ENCODE measurements around the gene HAPLN2.

The HAPLN2 gene

DNA sequence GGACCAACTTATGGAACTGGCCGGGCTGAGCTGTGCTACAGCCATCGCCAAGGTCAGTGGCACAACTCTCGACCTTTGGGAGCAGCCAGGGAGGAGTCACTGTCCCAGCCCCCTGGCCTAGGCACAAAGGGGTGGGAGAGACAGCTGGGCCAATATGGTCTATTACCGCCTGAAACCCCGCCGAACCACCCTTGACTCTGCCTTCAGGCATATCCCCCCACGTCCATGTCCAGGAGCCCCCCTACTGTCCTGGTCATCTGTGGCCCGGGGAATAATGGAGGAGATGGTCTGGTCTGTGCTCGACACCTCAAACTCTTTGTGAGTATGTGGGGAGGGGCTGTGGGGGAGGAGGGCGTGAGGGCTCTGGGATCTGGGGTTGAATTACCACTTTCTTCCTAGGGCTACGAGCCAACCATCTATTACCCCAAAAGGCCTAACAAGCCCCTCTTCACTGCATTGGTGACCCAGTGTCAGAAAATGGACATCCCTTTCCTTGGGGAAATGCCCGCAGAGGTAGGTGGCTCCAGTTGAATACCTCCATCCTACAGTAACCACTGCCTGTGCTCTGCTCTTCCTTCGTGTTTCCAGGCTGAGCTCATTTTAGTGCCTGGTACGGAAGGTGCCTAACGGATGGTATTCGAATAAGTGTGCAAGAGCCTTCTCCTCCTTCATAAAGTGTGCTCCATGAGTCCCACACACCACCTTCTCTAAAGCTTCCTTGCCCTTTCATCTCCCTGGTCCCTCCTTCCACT lies 26.9 kb upstream of the HAPLN2 start:
- in situ Hi-C loops (cut with HindIII; ENCODE audit: low sequenced_read_pairs), result no loop called here

DNA sequence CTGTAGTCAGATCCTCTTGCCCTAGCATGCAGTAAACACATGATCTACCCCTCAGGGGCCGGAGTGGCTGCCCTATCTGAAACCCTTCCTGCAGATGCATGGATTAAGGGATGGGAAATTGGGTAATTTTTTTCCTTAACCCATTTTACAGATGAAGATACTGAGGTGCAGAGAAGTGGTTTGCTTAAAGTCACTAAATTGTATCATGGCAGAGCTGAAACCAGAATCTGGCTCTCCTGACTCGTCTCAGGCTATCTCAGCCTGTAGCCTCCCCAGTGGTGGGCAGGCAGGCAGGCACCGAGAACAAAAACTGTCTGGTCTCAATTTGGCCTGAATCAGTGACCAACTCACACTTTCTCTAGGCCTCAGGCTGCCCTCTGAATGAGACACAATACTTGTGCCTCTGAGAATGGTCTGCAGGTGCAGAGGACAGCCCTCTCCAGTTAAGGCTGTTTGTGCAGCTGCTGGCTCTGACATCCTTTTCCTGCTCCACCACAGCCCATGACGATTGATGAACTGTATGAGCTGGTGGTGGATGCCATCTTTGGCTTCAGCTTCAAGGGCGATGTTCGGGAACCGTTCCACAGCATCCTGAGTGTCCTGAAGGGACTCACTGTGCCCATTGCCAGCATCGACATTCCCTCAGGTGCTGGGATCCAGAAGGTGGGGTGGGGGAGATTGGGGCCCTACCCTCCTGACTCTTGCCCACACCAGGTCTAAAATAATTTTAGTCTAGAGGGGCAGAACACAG lies 26.1 kb upstream of the HAPLN2 start:
- in situ Hi-C loops (cut with HindIII; ENCODE audit: low sequenced_read_pairs), result no loop called here
- TF ChIP-seq, protein P1, sequence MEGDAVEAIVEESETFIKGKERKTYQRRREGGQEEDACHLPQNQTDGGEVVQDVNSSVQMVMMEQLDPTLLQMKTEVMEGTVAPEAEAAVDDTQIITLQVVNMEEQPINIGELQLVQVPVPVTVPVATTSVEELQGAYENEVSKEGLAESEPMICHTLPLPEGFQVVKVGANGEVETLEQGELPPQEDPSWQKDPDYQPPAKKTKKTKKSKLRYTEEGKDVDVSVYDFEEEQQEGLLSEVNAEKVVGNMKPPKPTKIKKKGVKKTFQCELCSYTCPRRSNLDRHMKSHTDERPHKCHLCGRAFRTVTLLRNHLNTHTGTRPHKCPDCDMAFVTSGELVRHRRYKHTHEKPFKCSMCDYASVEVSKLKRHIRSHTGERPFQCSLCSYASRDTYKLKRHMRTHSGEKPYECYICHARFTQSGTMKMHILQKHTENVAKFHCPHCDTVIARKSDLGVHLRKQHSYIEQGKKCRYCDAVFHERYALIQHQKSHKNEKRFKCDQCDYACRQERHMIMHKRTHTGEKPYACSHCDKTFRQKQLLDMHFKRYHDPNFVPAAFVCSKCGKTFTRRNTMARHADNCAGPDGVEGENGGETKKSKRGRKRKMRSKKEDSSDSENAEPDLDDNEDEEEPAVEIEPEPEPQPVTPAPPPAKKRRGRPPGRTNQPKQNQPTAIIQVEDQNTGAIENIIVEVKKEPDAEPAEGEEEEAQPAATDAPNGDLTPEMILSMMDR (IDR thresholded peaks at IDR 0.05; ENCODE audit: low read depth, low read length), result no peak
- H3K4me3 ChIP-seq (ENCODE audit: low read depth, low read length), result no peak overlapping the region
- no peak for DNase-seq (ENCODE audit: low read depth, low spot score)

More for the DNA sequence above, 26.9 kb upstream of the HAPLN2 start:
- no peak for DNase-seq (ENCODE audit: low read depth, low spot score)
- TF ChIP-seq, protein P1 (IDR thresholded peaks at IDR 0.05; ENCODE audit: low read depth, low read length), result no peak
- peak overlapping the region; percentile 76 for H3K4me3 ChIP-seq (ENCODE audit: low read depth, low read length)

DNA sequence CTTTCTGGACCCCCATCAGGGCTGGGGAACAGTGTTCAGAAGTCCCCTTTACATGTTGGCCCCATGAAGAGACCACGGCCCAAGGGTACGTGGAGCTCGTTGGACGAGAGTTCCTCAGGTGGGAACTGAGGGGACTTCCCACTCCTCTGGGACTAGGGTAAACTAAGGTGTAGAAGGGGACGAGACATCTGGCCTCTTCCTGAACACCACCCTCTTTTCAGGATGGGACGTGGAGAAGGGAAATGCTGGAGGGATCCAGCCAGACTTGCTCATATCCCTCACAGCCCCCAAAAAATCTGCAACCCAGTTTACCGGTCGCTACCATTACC lies 25.6 kb upstream of the HAPLN2 start:
- in situ Hi-C loops (cut with HindIII; ENCODE audit: low sequenced_read_pairs), result no loop called here
- no peak for DNase-seq (ENCODE audit: low read depth, low spot score)
- H3K4me3 ChIP-seq (ENCODE audit: low read depth, low read length), result no peak overlapping the region
- TF ChIP-seq, protein P1 (IDR thresholded peaks at IDR 0.05; ENCODE audit: low read depth, low read length), result no peak

DNA sequence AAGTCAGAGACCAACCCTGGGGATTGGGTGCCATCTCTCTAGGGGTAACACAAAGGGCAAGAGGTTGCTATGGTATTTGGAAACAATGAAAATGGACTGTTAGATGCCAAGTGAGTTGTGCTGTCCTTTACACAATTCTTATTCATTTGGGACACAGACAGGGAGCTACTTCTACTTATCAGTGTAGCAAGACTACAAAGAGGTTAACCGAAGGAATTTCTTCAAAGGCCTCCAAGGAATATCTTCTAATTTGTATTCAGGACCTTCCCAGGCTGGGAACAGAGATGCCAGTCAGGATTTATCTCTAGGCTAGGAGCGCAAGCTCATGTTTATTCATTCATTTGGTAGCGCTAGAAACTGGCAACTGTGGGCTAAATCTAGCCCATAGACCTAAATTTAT lies 25.0 kb upstream of the HAPLN2 start:
- no peak for DNase-seq (ENCODE audit: low read depth, low spot score)
- no peak overlapping the region for H3K4me3 ChIP-seq (ENCODE audit: low read depth, low read length)
- TF ChIP-seq, protein P1 (IDR thresholded peaks at IDR 0.05; ENCODE audit: low read depth, low read length), result no peak
- in situ Hi-C loops (cut with HindIII; ENCODE audit: low sequenced_read_pairs), result no loop called here

DNA sequence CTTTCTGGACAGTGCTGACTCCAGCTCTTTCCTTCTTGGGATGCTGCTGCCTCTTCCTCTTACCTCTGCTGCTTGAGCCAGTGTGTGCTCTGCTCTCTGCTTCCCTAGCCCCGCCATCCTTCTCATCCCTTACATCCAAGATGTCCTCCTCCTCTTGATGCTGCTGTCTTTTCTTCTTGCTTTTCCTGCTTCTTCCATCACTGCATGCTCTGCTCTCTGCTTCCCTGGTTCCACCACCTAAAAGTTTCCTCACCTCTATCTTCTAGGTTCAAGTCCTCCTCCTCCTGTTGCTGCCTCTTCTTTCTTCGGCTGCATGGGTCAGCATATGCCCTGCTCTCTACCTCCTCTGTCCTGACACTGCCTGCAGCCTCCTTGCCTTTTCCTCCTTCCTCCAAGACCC lies 24.2 kb upstream of the HAPLN2 start:
- H3K4me3 ChIP-seq (ENCODE audit: low read depth, low read length), result no peak overlapping the region
- no peak for DNase-seq (ENCODE audit: low read depth, low spot score)
- in situ Hi-C loops (cut with HindIII; ENCODE audit: low sequenced_read_pairs), result no loop called here
- TF ChIP-seq, protein P1 (IDR thresholded peaks at IDR 0.05; ENCODE audit: low read depth, low read length), result no peak

DNA sequence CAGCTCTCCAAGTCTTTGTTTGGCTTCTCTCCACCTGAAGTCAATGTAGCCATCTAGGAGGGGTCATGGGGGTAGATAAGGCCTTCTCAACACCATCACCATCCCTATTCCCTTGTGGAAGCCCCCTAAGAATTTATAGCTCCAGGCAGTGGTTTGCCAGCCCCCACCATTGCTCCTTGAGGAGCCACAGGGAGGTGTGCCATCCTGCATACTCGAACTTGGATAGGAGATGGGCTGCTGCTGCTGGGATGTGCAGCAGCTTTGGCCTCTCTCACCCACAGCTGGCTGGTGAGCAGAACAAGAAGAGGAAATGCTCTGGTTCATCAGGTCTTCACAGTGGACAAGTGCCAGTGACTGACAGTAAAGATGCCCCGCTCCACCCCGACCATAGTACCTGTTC lies 22.8 kb upstream of the HAPLN2 start:
- in situ Hi-C loops (cut with HindIII; ENCODE audit: low sequenced_read_pairs), result no loop called here
- no peak overlapping the region for H3K4me3 ChIP-seq (ENCODE audit: low read depth, low read length)

More for the DNA sequence above, 22.8 kb upstream of the HAPLN2 start:
- DNase-seq (ENCODE audit: low read depth, low spot score), result no peak
- TF ChIP-seq, protein P1 (IDR thresholded peaks at IDR 0.05; ENCODE audit: low read depth, low read length), result no peak

All from astrocyte of the spinal cord (primary cell).